GM12878 (cell line): ENCODE data around the gene RREB1. TPM values are rescaled to one million over a fixed set of nuclear protein-coding genes. Genes with fewer than 3 reads are reported as not detected.

Experiments
- ATAC-seq: fragments of 200-7000 bp; cut with Tn5 transposase; 3 replicates; pipeline ENCODE4 v1.9.1; 2020; ENCODE audit warnings: mild to moderate bottlenecking, moderate library complexity
- BruUV-seq: library from RNA; stranded (reverse); fragments of 400-500 nt; replicated peaks from 2 replicates; lab custom pipeline; 2021; lab: Mats Ljungman, UMichigan
- CTCF ChIA-PET: fragments of 300-600 bp; sonication (Branson Sonifier 250); formaldehyde crosslinking; extraction: SDS; loops from one replicate; lab custom pipeline; 2021; ENCODE audit warnings: inconsistent platforms; lab: Yijun Ruan, JAX
- POLR2A ChIA-PET: fragments of 350-600 bp; formaldehyde crosslinking; extraction: SDS; loops from one replicate; lab custom pipeline; 2021; ENCODE audit warnings: inconsistent platforms; lab: Charles Lee
- RAD21 ChIA-PET: fragments of 300-600 bp; sonication (Branson Sonifier 250); formaldehyde crosslinking; loops from one replicate; lab custom pipeline; 2023; ENCODE audit warnings: antibody characterized with exemption; ENCODE audit not compliant: unreplicated experiment; lab: Charles Lee
- SMC1A ChIA-PET: fragments of 300-600 bp; sonication (Branson Sonifier 250); formaldehyde crosslinking; loops from one replicate; lab custom pipeline; 2023; ENCODE audit not compliant: unreplicated experiment, uncharacterized antibody; lab: Charles Lee
- DNase-seq: peaks from one replicate; pipeline ENCODE4 v3.0.0-alpha.2; 2011; ENCODE audit warnings: low read depth, low spot score
- FAIRE-seq: peaks from 3 replicates; lab custom pipeline; 2011; peaks lifted over from hg19 to GRCh38; lab: Jason Lieb, UNC
- H2AFZ ChIP-seq: 2 replicates; pipeline ENCODE4 v1.6.0; 2011; ENCODE audit warnings: low read depth, low read length, control low read depth; ENCODE audit not compliant: control insufficient read depth
- H3K27ac ChIP-seq: 2 replicates; pipeline ENCODE4 v1.5.1; 2011; ENCODE audit warnings: control low read depth; ENCODE audit not compliant: control insufficient read depth, insufficient read depth
- H3K27me3 ChIP-seq, 2 experiments: replicated peaks in 1 of 2; 2 replicates each; pipeline versions ENCODE4 v1.6.0 to v1.6.1; 2011; ENCODE audit warnings: low read length in 1 of 2; ENCODE audit not compliant: control insufficient read depth in 2 of 2, insufficient read depth in 2 of 2
- H3K36me3 ChIP-seq, 2 experiments: 2 replicates each; pipeline ENCODE4 v1.5.1; 2011; ENCODE audit warnings: low read length in 1 of 2; ENCODE audit not compliant: control insufficient read depth in 2 of 2, insufficient read depth in 2 of 2
- H3K4me1 ChIP-seq: 2 replicates; pipeline ENCODE4 v1.6.1; 2011; ENCODE audit warnings: mild to moderate bottlenecking, low read length, moderate library complexity, mixed read lengths; ENCODE audit not compliant: control insufficient read depth, insufficient read depth
- H3K4me2 ChIP-seq: 2 replicates; pipeline ENCODE4 v1.6.0; 2011; ENCODE audit warnings: control low read depth; ENCODE audit not compliant: control insufficient read depth, insufficient read depth
- H3K4me3 ChIP-seq: fragments of 200-600 bp; sonication (generic); 2 replicates; pipeline ENCODE4 v1.5.1; 2016
- H3K79me2 ChIP-seq: 2 replicates; pipeline ENCODE4 v1.6.0; 2011; ENCODE audit warnings: low read length; ENCODE audit not compliant: control insufficient read depth, insufficient read depth
- H3K9ac ChIP-seq: 2 replicates; pipeline ENCODE4 v1.8.0; 2011; ENCODE audit warnings: low read length, control low read depth, mixed read lengths; ENCODE audit not compliant: control insufficient read depth, insufficient read depth
- H3K9me3 ChIP-seq: replicated peaks from 3 replicates; pipeline ENCODE4 v1.5.1; 2011; ENCODE audit warnings: mild to moderate bottlenecking, low read length; ENCODE audit not compliant: control insufficient read depth, insufficient read depth
- H4K20me1 ChIP-seq: 2 replicates; pipeline ENCODE4 v1.6.0; 2011; ENCODE audit not compliant: control insufficient read depth, insufficient read depth
- CEBPZ ChIP-seq: fragments of 150-350 bp; IDR thresholded peaks from 2 replicates; pipeline ENCODE4 v1.6.1; 2016; ENCODE audit warnings: low read depth, low read length
- CHD1 ChIP-seq: IDR thresholded peaks from 2 replicates; pipeline ENCODE4 v1.6.1; 2012; ENCODE audit warnings: low read depth, low read length, improper control_type of control experiment
- E2F4 ChIP-seq: IDR thresholded peaks from 2 replicates; pipeline ENCODE4 v1.6.1; 2012; ENCODE audit warnings: low read depth, low read length, improper control_type of control experiment
- SREBF1 ChIP-seq: IDR thresholded peaks from 2 replicates; pipeline ENCODE4 v1.6.1; 2012; ENCODE audit warnings: mild to moderate bottlenecking, low read length
- SRF ChIP-seq, 2 experiments: IDR thresholded peaks; 2 replicates each; pipeline ENCODE4 v1.6.1; 2011; ENCODE audit warnings: low read depth in 2 of 2, low read length in 2 of 2, mild to moderate bottlenecking in 1 of 2, moderate library complexity in 1 of 2
- ZNF274 ChIP-seq: IDR thresholded peaks from one replicate; pipeline ENCODE4 v1.8.0; 2011; ENCODE audit not compliant: insufficient read length, insufficient read depth
- WGBS: methylation state at CpG from one replicate; pipeline ENCODE4 v1.1.6; 2016; ENCODE audit warnings: low lambda C conversion rate; ENCODE audit not compliant: insufficient replicate concordance, insufficient coverage; ENCODE audit errors: missing lambda C conversion rate; 5-methylcytosine and 5-hydroxymethylcytosine counted together
- in situ Hi-C: fragments of 300-500 bp; cut with MboI; formaldehyde crosslinking; loops from 9 replicates; pipeline ENCODE4 v1.14.3; 2018; ENCODE audit warnings: mixed read lengths
- intact Hi-C: fragments of 100-400 bp; cut with micrococcal nuclease; formaldehyde crosslinking; loops from one replicate; pipeline ENCODE4 v1.14.2; 2022; ENCODE audit not compliant: unreplicated experiment
- polyA plus RNA-seq, 11 experiments: library from polyadenylated mRNA; depleted of rRNA in 4 of 11; unstranded in 6 of 11; stranded (reverse) in 5 of 11; fragments of >200 nt; fragmentation: Nextera tagmentation in 4 of 11; fragmentation: Illumina TruSeq in 1 of 11; extraction: Ambion mirVana in 4 of 11; extraction: Trizol in 1 of 11; gene quantifications; 1 replicate in 1 of 11; 2 replicates in 10 of 11; pipeline versions ENCODE4 v1.2.1 to v1.2.3, GENCODE V29; 2011 to 2016; ENCODE audit warnings: inconsistent platforms in 2 of 11, missing spikeins in 2 of 11, low read depth in 1 of 11
- total RNA-seq, 4 experiments: library from RNA; depleted of rRNA in 3 of 4; stranded (reverse); fragments of >200 nt in 3 of 4; fragmentation: Illumina TruSeq in 1 of 4; extraction: Trizol in 1 of 4; gene quantifications; 2 replicates each; pipeline versions ENCODE4 v1.2.1 to v1.2.3, GENCODE V29; 2013 to 2021

The RREB1 gene
- total and polyA plus RNA-seq, 10 of the 15 experiments (the other 5 are each of a cell fraction or from before 2014, with no cell fraction given): 1.9 to 30.3 (median 8.6) TPM

DNA sequence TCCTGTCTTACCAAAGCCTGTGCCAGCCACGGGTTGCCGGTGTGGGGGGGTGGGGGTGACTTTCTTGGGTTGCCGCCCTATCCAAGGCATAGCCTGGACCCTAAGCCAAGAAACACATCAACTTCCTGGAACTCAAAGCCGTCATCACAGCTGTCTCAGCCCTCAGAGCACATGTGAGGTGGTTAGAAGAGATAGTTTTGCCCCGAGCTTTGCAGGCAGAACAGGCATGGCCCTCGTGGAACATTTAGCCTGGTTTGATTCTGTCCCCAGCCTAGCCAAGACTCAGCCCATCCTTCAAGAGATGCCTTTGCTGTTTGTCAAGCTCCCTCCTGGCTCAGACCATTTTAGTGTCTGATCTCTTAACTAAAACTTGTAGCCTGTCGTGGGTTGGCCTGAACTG lies 64.9 kb downstream of the RREB1 start:
- Histone ChIP-seq H3K27me3 (no peaks in the 10 kb centered on the region), H3K36me3 (peaks cover 5 to 11% of the 10 kb centered on the region in 2 experiments), H3K4me2 (no peak overlapping the region), H4K20me1 (peaks cover 6% of the 10 kb centered on the region; the same call in 1 of the 2 replicates)
- RAD21 ChIA-PET: no interaction called here
- WGBS: 91% methylated on average over 7 of the region's 7 CpGs
- no peak for ATAC-seq
- BruUV-seq: no TSS peak
- in situ Hi-C loops: no loop called here
- no peak for DNase-seq
- TF ChIP-seq CEBPZ (no peak), SRF (IDR thresholded peaks at IDR 0.05; ENCODE audit: low read depth in 2 of 2, low read length in 2 of 2) (no peak), E2F4 (no peak), SREBF1 (no peak), ZNF274 (no peak), CHD1 (no peak)
- TF ChIP-seq, all 136 proteins: peak for 0
- no peak for FAIRE-seq
- peaks cover 16% of the 10 kb centered on the region for H3K4me1 ChIP-seq
- H2AFZ ChIP-seq: no peak overlapping the region
- ChIA-PET CTCF (no interaction called here), SMC1A (interaction anchor here (1.0 to 1.5 kb wide), 2 partner anchors 35 to 86 kb away, joined by 4 to 6 read pairs; no protein-coding TSS in a partner anchor), POLR2A (no interaction called here)
- H3K4me3 ChIP-seq: no peak overlapping the region
- peaks cover 76% of the 10 kb centered on the region for H3K79me2 ChIP-seq
- no peak overlapping the region for H3K27ac ChIP-seq
- no peak overlapping the region for H3K9ac ChIP-seq
- intact Hi-C loops: no loop called here
- no peaks in the 10 kb centered on the region for H3K9me3 ChIP-seq
